GM12878 (cell line): Measurements from ENCODE around the gene MEIKIN. TPM values are rescaled to one million over a fixed set of nuclear protein-coding genes. Genes with fewer than 3 reads are reported as not detected.

ENCODE experiments used
- ATAC-seq: fragments of 200-7000 bp; cut with Tn5 transposase; 3 replicates; pipeline ENCODE4 v1.9.1; 2020; ENCODE audit warnings: mild to moderate bottlenecking, moderate library complexity
- BruUV-seq: library from RNA; stranded (reverse); fragments of 400-500 nt; replicated peaks from 2 replicates; lab custom pipeline; 2021; lab: Mats Ljungman, UMichigan
- CTCF ChIA-PET: fragments of 300-600 bp; sonication (Branson Sonifier 250); formaldehyde crosslinking; extraction: SDS; loops from one replicate; lab custom pipeline; 2021; ENCODE audit warnings: inconsistent platforms; lab: Yijun Ruan, JAX
- POLR2A ChIA-PET: fragments of 350-600 bp; formaldehyde crosslinking; extraction: SDS; loops from one replicate; lab custom pipeline; 2021; ENCODE audit warnings: inconsistent platforms; lab: Charles Lee
- RAD21 ChIA-PET: fragments of 300-600 bp; sonication (Branson Sonifier 250); formaldehyde crosslinking; loops from one replicate; lab custom pipeline; 2023; ENCODE audit warnings: antibody characterized with exemption; ENCODE audit not compliant: unreplicated experiment; lab: Charles Lee
- SMC1A ChIA-PET: fragments of 300-600 bp; sonication (Branson Sonifier 250); formaldehyde crosslinking; loops from one replicate; lab custom pipeline; 2023; ENCODE audit not compliant: unreplicated experiment, uncharacterized antibody; lab: Charles Lee
- DNase-seq: peaks from one replicate; pipeline ENCODE4 v3.0.0-alpha.2; 2011; ENCODE audit warnings: low read depth, low spot score
- FAIRE-seq: peaks from 3 replicates; lab custom pipeline; 2011; peaks lifted over from hg19 to GRCh38; lab: Jason Lieb, UNC
- H2AFZ ChIP-seq: 2 replicates; pipeline ENCODE4 v1.6.0; 2011; ENCODE audit warnings: low read depth, low read length, control low read depth; ENCODE audit not compliant: control insufficient read depth
- H3K27ac ChIP-seq: 2 replicates; pipeline ENCODE4 v1.5.1; 2011; ENCODE audit warnings: control low read depth; ENCODE audit not compliant: control insufficient read depth, insufficient read depth
- H3K27me3 ChIP-seq, 2 experiments: replicated peaks in 1 of 2; 2 replicates each; pipeline versions ENCODE4 v1.6.0 to v1.6.1; 2011; ENCODE audit warnings: low read length in 1 of 2; ENCODE audit not compliant: control insufficient read depth in 2 of 2, insufficient read depth in 2 of 2
- H3K36me3 ChIP-seq, 2 experiments: 2 replicates each; pipeline ENCODE4 v1.5.1; 2011; ENCODE audit warnings: low read length in 1 of 2; ENCODE audit not compliant: control insufficient read depth in 2 of 2, insufficient read depth in 2 of 2
- H3K4me1 ChIP-seq: 2 replicates; pipeline ENCODE4 v1.6.1; 2011; ENCODE audit warnings: mild to moderate bottlenecking, low read length, moderate library complexity, mixed read lengths; ENCODE audit not compliant: control insufficient read depth, insufficient read depth
- H3K4me2 ChIP-seq: 2 replicates; pipeline ENCODE4 v1.6.0; 2011; ENCODE audit warnings: control low read depth; ENCODE audit not compliant: control insufficient read depth, insufficient read depth
- H3K4me3 ChIP-seq: fragments of 200-600 bp; sonication (generic); 2 replicates; pipeline ENCODE4 v1.5.1; 2016
- H3K79me2 ChIP-seq: 2 replicates; pipeline ENCODE4 v1.6.0; 2011; ENCODE audit warnings: low read length; ENCODE audit not compliant: control insufficient read depth, insufficient read depth
- H3K9ac ChIP-seq: 2 replicates; pipeline ENCODE4 v1.8.0; 2011; ENCODE audit warnings: low read length, control low read depth, mixed read lengths; ENCODE audit not compliant: control insufficient read depth, insufficient read depth
- H3K9me3 ChIP-seq: replicated peaks from 3 replicates; pipeline ENCODE4 v1.5.1; 2011; ENCODE audit warnings: mild to moderate bottlenecking, low read length; ENCODE audit not compliant: control insufficient read depth, insufficient read depth
- H4K20me1 ChIP-seq: 2 replicates; pipeline ENCODE4 v1.6.0; 2011; ENCODE audit not compliant: control insufficient read depth, insufficient read depth
- BRCA1 ChIP-seq: IDR thresholded peaks from 2 replicates; pipeline ENCODE4 v1.6.1; 2011; ENCODE audit warnings: low read depth, low read length, improper control_type of control experiment
- CHD1 ChIP-seq: IDR thresholded peaks from 2 replicates; pipeline ENCODE4 v1.6.1; 2012; ENCODE audit warnings: low read depth, low read length, improper control_type of control experiment
- ETV6 ChIP-seq, 2 experiments: fragments of 450-650 bp in 1 of 2; IDR thresholded peaks in 1 of 2; conservative IDR thresholded peaks in 1 of 2; 2 replicates each; pipeline ENCODE4 v1.6.1; 2014; ENCODE audit warnings: antibody characterized with exemption in 1 of 2, borderline replicate concordance in 1 of 2, low read depth in 1 of 2, mild to moderate bottlenecking in 1 of 2, moderate library complexity in 1 of 2
- EZH2 ChIP-seq: IDR thresholded peaks from 2 replicates; pipeline ENCODE4 v1.6.1; 2012; ENCODE audit warnings: low read depth, mild to moderate bottlenecking, control low read depth, inconsistent platforms, low read length, borderline replicate concordance; ENCODE audit not compliant: control insufficient read depth
- GABPA ChIP-seq: IDR thresholded peaks from 2 replicates; pipeline ENCODE4 v1.6.1; 2014; ENCODE audit warnings: antibody characterized with exemption, low read depth, mild to moderate bottlenecking, inconsistent platforms
- IKZF1 ChIP-seq: fragments of 450-650 bp; conservative IDR thresholded peaks from 2 replicates; pipeline ENCODE4 v1.6.1; 2017; ENCODE audit warnings: antibody characterized with exemption, mild to moderate bottlenecking
- IRF4 ChIP-seq: IDR thresholded peaks from 2 replicates; pipeline ENCODE4 v1.6.1; 2011; ENCODE audit warnings: low read depth, low read length
- NFIC ChIP-seq: IDR thresholded peaks from 2 replicates; pipeline ENCODE4 v1.6.1; 2012; ENCODE audit warnings: low read depth, mild to moderate bottlenecking, inconsistent platforms, low read length, moderate library complexity
- NR2C1 ChIP-seq: fragments of 450-650 bp; IDR thresholded peaks from 2 replicates; pipeline ENCODE4 v1.6.1; 2017; ENCODE audit warnings: antibody characterized with exemption, mild to moderate bottlenecking, moderate library complexity
- NRF1 ChIP-seq: conservative IDR thresholded peaks from 2 replicates; pipeline ENCODE4 v1.6.1; 2011; ENCODE audit warnings: mild to moderate bottlenecking, low read depth, low read length, improper control_type of control experiment
- POLR2A ChIP-seq: IDR thresholded peaks from 2 replicates; pipeline ENCODE4 v1.6.1; 2011; ENCODE audit warnings: low read depth, mild to moderate bottlenecking, low read length
- RAD51 ChIP-seq: fragments of 450-650 bp; IDR thresholded peaks from 2 replicates; pipeline ENCODE4 v1.6.1; 2016; ENCODE audit warnings: moderate library complexity, mild to moderate bottlenecking, inconsistent platforms
- RB1 ChIP-seq: fragments of 450-650 bp; formaldehyde crosslinking; IDR thresholded peaks from 2 replicates; pipeline ENCODE4 v1.6.1; 2017; ENCODE audit warnings: mild to moderate bottlenecking, borderline replicate concordance
- RUNX3 ChIP-seq: IDR thresholded peaks from 2 replicates; pipeline ENCODE4 v1.6.1; 2012; ENCODE audit warnings: low read length, inconsistent platforms
- WGBS: methylation state at CpG from one replicate; pipeline ENCODE4 v1.1.6; 2016; ENCODE audit warnings: low lambda C conversion rate; ENCODE audit not compliant: insufficient replicate concordance, insufficient coverage; ENCODE audit errors: missing lambda C conversion rate; 5-methylcytosine and 5-hydroxymethylcytosine counted together
- in situ Hi-C: fragments of 300-500 bp; cut with MboI; formaldehyde crosslinking; loops from 9 replicates; pipeline ENCODE4 v1.14.3; 2018; ENCODE audit warnings: mixed read lengths
- intact Hi-C: fragments of 100-400 bp; cut with micrococcal nuclease; formaldehyde crosslinking; loops from one replicate; pipeline ENCODE4 v1.14.2; 2022; ENCODE audit not compliant: unreplicated experiment
- polyA plus RNA-seq, 11 experiments: library from polyadenylated mRNA; depleted of rRNA in 4 of 11; unstranded in 6 of 11; stranded (reverse) in 5 of 11; fragments of >200 nt; fragmentation: Nextera tagmentation in 4 of 11; fragmentation: Illumina TruSeq in 1 of 11; extraction: Ambion mirVana in 4 of 11; extraction: Trizol in 1 of 11; gene quantifications; 1 replicate in 1 of 11; 2 replicates in 10 of 11; pipeline versions ENCODE4 v1.2.1 to v1.2.3, GENCODE V29; 2011 to 2016; ENCODE audit warnings: inconsistent platforms in 2 of 11, missing spikeins in 2 of 11, low read depth in 1 of 11
- total RNA-seq, 4 experiments: library from RNA; depleted of rRNA in 3 of 4; stranded (reverse); fragments of >200 nt in 3 of 4; fragmentation: Illumina TruSeq in 1 of 4; extraction: Trizol in 1 of 4; gene quantifications; 2 replicates each; pipeline versions ENCODE4 v1.2.1 to v1.2.3, GENCODE V29; 2013 to 2021
- TF ChIP-seq, protein P1 (sequence below): fragments of 450-650 bp; IDR thresholded peaks from 2 replicates; pipeline ENCODE4 v1.6.1; 2017; ENCODE audit warnings: low read depth, mild to moderate bottlenecking, moderate library complexity
- TF ChIP-seq, protein P2 (sequence below): IDR thresholded peaks from 2 replicates; pipeline ENCODE4 v1.6.1; 2011; ENCODE audit warnings: borderline replicate concordance, low read depth, mild to moderate bottlenecking, moderate library complexity, mixed read lengths, low read length; ENCODE audit not compliant: insufficient read depth; ENCODE audit errors: extremely low read length
- TF ChIP-seq, protein P3 (sequence below): IDR thresholded peaks from 2 replicates; pipeline ENCODE4 v1.6.1; 2012; ENCODE audit warnings: improper control_type of control experiment, low read depth, low read length; ENCODE audit not compliant: insufficient replicate concordance

Gene MEIKIN
- total and polyA plus RNA-seq, 10 of the 15 experiments (the other 5 are each of a cell fraction or from before 2014, with no cell fraction given): not detected

DNA sequence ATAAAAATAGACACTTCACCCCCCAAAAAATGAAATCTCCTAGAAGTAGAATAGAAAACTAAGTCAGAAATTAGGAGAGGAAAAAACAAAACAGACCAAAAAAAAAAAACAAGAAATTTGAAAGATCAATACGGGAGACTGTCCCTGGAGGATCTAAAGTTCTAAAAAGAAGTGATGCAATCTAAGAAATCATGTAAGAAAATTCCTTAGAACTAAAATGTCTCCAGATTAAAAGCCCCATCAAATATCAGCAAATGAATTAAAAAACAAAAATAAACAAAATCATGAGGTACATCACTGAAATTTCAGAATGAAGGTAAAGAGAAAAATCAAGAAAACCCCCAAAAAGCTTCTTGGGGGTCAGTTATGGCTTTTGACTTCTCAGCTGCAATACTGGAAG is 162.1 kb downstream of the MEIKIN start:
- FAIRE-seq (no peak), ATAC-seq (no peak), DNase-seq (no peak)
- intact Hi-C loops (no loop called here), in situ Hi-C loops (no loop called here)
- WGBS: 50% methylated on average over 1 of the region's 1 CpG
- Histone ChIP-seq H3K9ac (no peak overlapping the region), H2AFZ (no peak overlapping the region), H3K79me2 (peaks cover 42% of the 10 kb centered on the region), H3K27ac (peak overlapping the region; percentile 13; the same call in 1 of the 2 replicates), H3K4me3 (no peak overlapping the region), H3K4me2 (no peak overlapping the region), H3K9me3 (peaks cover 2% of the 10 kb centered on the region; the same call in 2 of the 3 replicates), H3K36me3 (no peaks in the 10 kb centered on the region; a peak in 1 of 4 replicates), H3K27me3 (no peaks in the 10 kb centered on the region), H3K4me1 (no peaks in the 10 kb centered on the region; the same call in 1 of the 2 replicates), H4K20me1 (peaks cover 4% of the 10 kb centered on the region; the same call in 1 of the 2 replicates)
- BruUV-seq: no TSS peak
- SMC1A ChIA-PET: interaction anchor here (0.7 to 1.3 kb wide), 3 partner anchors 10 to 60 kb away, joined by 3 to 4 read pairs (median 3); no protein-coding TSS in a partner anchor
- POLR2A ChIA-PET: interaction anchor here (1.3 kb wide), 1 partner anchor 14 kb away, joined by 4 read pairs; the partner anchor contains the start of gene FNIP1
- CTCF ChIA-PET: interaction anchor here (0.7 kb wide), 2 partner anchors 11 to 452 kb away, joined by 3 read pairs; no protein-coding TSS in a partner anchor
- RAD21 ChIA-PET: interaction anchor here (1.3 kb wide), 1 partner anchor 10 kb away, joined by 4 read pairs; no protein-coding TSS in a partner anchor
- TF ChIP-seq POLR2A (no peak), NR2C1 (no peak), IRF4 (no peak), CHD1 (no peak), BRCA1 (no peak), ETV6 (conservative IDR thresholded peaks at IDR 0.05 in 1 of 2, IDR thresholded peaks at IDR 0.05 in 1 of 2; ENCODE audit: borderline replicate concordance in 1 of 2, low read depth in 1 of 2) (no peak), RAD51 (no peak), RUNX3 (no peak), EZH2 (no peak), IKZF1 (no peak), NRF1 (no peak), NFIC (no peak), RB1 (no peak), GABPA (no peak)
- TF ChIP-seq, protein P1, sequence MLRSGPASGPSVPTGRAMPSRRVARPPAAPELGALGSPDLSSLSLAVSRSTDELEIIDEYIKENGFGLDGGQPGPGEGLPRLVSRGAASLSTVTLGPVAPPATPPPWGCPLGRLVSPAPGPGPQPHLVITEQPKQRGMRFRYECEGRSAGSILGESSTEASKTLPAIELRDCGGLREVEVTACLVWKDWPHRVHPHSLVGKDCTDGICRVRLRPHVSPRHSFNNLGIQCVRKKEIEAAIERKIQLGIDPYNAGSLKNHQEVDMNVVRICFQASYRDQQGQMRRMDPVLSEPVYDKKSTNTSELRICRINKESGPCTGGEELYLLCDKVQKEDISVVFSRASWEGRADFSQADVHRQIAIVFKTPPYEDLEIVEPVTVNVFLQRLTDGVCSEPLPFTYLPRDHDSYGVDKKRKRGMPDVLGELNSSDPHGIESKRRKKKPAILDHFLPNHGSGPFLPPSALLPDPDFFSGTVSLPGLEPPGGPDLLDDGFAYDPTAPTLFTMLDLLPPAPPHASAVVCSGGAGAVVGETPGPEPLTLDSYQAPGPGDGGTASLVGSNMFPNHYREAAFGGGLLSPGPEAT: no peak
- TF ChIP-seq, protein P2, sequence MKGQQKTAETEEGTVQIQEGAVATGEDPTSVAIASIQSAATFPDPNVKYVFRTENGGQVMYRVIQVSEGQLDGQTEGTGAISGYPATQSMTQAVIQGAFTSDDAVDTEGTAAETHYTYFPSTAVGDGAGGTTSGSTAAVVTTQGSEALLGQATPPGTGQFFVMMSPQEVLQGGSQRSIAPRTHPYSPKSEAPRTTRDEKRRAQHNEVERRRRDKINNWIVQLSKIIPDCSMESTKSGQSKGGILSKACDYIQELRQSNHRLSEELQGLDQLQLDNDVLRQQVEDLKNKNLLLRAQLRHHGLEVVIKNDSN: no peak
- TF ChIP-seq, protein P3, sequence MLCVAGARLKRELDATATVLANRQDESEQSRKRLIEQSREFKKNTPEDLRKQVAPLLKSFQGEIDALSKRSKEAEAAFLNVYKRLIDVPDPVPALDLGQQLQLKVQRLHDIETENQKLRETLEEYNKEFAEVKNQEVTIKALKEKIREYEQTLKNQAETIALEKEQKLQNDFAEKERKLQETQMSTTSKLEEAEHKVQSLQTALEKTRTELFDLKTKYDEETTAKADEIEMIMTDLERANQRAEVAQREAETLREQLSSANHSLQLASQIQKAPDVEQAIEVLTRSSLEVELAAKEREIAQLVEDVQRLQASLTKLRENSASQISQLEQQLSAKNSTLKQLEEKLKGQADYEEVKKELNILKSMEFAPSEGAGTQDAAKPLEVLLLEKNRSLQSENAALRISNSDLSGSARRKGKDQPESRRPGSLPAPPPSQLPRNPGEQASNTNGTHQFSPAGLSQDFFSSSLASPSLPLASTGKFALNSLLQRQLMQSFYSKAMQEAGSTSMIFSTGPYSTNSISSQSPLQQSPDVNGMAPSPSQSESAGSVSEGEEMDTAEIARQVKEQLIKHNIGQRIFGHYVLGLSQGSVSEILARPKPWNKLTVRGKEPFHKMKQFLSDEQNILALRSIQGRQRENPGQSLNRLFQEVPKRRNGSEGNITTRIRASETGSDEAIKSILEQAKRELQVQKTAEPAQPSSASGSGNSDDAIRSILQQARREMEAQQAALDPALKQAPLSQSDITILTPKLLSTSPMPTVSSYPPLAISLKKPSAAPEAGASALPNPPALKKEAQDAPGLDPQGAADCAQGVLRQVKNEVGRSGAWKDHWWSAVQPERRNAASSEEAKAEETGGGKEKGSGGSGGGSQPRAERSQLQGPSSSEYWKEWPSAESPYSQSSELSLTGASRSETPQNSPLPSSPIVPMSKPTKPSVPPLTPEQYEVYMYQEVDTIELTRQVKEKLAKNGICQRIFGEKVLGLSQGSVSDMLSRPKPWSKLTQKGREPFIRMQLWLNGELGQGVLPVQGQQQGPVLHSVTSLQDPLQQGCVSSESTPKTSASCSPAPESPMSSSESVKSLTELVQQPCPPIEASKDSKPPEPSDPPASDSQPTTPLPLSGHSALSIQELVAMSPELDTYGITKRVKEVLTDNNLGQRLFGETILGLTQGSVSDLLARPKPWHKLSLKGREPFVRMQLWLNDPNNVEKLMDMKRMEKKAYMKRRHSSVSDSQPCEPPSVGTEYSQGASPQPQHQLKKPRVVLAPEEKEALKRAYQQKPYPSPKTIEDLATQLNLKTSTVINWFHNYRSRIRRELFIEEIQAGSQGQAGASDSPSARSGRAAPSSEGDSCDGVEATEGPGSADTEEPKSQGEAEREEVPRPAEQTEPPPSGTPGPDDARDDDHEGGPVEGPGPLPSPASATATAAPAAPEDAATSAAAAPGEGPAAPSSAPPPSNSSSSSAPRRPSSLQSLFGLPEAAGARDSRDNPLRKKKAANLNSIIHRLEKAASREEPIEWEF: no peak
